ENCODE measurements around the gene TAF1B. TPM values are rescaled to one million over a fixed set of nuclear protein-coding genes. Genes with fewer than 3 reads are reported as not detected.
A peak's percentile ranks its signal among the peaks of the same experiment; 100 is the strongest.

Gene TAF1B
- total RNA-seq, 2 donors from 2014 or later: 12.9 to 19.5 TPM

DNA sequence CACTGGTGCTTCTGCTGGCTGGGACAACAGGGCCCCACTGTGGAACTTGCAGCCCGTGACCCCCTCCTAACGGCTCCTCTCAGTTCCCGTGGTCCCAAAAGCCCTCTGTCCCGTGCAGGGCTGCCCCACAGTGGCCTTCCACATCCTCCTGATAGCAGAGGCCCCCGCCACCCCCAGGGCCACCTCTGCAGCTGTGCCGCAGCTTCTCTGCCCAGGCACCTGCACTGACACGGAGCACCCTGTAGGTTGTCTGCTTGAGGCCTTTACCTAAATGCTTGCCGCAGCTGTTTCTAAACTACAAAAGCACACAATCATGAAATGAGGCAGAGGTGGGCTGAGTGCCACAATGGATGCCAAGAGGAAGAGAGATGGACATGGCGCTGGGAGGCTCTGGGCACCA, 94.7 kb downstream of the TAF1B start:
- DNase-seq (no peak), ATAC-seq (no peak)
- H3K4me3 ChIP-seq: no peak overlapping the region
- no peaks in the 10 kb centered on the region for H3K9me3 ChIP-seq
- H3K4me1 ChIP-seq: peaks cover 16% of the 10 kb centered on the region
- 92 to 93% methylated on average over 6 to 9 of the region's 9 CpGs for WGBS, 2 donors
- no peaks in the 10 kb centered on the region for H3K27me3 ChIP-seq
- no peak for TF ChIP-seq POLR2A (IDR thresholded peaks at IDR 0.05)
- TF ChIP-seq, protein P1, sequence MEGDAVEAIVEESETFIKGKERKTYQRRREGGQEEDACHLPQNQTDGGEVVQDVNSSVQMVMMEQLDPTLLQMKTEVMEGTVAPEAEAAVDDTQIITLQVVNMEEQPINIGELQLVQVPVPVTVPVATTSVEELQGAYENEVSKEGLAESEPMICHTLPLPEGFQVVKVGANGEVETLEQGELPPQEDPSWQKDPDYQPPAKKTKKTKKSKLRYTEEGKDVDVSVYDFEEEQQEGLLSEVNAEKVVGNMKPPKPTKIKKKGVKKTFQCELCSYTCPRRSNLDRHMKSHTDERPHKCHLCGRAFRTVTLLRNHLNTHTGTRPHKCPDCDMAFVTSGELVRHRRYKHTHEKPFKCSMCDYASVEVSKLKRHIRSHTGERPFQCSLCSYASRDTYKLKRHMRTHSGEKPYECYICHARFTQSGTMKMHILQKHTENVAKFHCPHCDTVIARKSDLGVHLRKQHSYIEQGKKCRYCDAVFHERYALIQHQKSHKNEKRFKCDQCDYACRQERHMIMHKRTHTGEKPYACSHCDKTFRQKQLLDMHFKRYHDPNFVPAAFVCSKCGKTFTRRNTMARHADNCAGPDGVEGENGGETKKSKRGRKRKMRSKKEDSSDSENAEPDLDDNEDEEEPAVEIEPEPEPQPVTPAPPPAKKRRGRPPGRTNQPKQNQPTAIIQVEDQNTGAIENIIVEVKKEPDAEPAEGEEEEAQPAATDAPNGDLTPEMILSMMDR (IDR thresholded peaks at IDR 0.05): no peak
- H3K36me3 ChIP-seq (replicated peaks in 1 of 2; ENCODE audit: insufficient read depth in 1 of 2, low read depth in 2 of 2): peaks cover 0 to 2% of the 10 kb centered on the region in 2 donors
- no peak overlapping the region for H3K27ac ChIP-seq
- intact Hi-C loops (cut with DNase I): no loop called here

DNA sequence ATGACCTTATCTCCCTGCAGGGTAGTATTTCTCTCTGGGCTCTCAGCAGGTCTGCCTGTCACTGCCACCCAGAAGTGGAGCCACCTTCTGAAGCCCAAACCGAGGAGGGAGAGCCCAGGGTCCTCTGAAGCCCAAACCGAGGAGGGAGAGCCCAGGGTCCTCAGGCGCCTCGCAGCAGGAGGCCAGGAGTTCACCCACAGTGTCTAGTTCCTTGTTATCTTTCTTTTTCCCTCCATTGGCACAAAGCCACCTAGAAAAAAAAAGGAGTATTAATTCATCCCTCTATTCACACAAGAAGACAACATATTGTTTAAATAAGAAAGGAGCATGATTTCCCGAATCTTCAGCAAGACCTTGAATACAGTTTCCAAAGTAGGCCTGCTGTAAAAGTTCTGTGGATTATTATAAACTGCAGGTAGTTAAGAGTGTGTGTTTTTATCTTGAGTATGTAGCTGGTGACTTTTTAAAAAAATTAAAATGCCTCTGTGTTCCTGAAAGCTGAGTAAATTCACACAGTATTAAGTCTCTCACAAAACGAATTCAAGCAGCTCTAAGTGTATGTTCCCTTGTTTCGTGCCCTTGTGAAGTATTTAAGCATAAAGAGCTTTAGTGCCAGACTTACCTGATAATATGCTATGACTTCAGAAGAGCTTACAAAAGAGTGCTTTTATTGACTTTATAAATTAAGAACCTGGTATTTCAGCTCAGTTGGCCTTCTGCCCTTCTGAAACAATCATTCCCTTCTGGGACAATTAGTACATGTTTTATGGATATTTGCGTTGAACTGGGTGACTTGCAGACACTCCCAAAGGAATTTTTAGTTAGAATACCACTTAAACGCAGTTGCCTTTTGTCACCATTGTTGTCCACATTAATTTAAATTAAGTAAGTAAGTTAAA, 96.6 kb downstream of the TAF1B start:
- H3K27me3 ChIP-seq: no peaks in the 10 kb centered on the region
- no peaks in the 10 kb centered on the region for H3K36me3 ChIP-seq (replicated peaks in 1 of 2; ENCODE audit: insufficient read depth in 1 of 2, low read depth in 2 of 2)
- ATAC-seq (no peak), DNase-seq (no peak)
- intact Hi-C loops (cut with DNase I): no loop called here
- WGBS, 2 donors: 34 to 41% methylated on average over 9 of the region's 9 CpGs
- H3K27ac ChIP-seq: peak overlapping the region in 3 of 4 donors; percentile 15 to 31 (median 17)
- no peak for TF ChIP-seq POLR2A (IDR thresholded peaks at IDR 0.05)
- TF ChIP-seq, protein P1 (IDR thresholded peaks at IDR 0.05): no peak
- peaks cover 17% of the 10 kb centered on the region for H3K4me1 ChIP-seq
- no peak overlapping the region for H3K4me3 ChIP-seq
- H3K9me3 ChIP-seq: no peaks in the 10 kb centered on the region

DNA sequence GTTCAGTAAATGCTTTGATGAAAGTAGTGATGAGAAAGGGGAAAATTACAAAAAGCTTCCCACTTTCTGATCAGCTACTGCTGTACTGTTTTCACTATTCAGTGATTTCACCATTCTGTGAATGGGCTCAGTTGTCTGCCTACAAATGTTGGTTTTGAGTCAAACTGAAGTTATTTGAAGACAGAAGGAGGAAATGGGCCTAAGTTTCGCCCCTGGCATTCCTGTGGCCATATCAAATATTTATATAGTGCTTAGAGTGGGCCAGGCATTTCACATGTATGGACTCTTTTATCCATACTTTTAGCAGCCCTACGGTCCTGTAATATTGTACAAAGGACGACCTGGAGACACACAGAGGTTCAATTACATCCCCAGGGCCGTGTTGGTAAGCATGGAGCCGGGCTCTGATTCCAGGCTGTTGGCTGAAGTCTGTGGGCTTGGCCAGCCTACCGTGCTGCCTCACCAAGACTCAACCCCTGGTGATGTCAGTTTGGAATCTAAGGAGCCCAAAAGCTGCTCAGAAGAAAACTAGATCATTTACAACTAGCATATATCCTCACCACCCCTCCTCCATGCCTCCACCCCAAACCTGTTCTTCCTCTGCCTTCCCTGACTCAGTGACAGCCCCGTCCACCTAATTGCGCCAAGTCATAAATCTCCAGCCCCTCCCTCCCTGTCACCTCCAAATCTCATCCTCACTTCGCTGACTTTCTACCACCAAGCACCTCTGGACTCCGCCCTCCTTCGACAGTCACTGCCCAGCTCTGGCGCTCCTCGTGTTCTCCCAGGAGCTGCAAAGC, 98.1 kb downstream of the TAF1B start:
- DNase-seq (no peak), ATAC-seq (no peak)
- Histone ChIP-seq H3K27ac (no peak overlapping the region), H3K9me3 (no peaks in the 10 kb centered on the region), H3K4me1 (peaks cover 25% of the 10 kb centered on the region), H3K27me3 (no peaks in the 10 kb centered on the region), H3K4me3 (no peak overlapping the region), H3K36me3 (replicated peaks in 1 of 2; ENCODE audit: insufficient read depth in 1 of 2, low read depth in 2 of 2) (no peaks in the 10 kb centered on the region)
- intact Hi-C loops (cut with DNase I): no loop called here
- no peak for TF ChIP-seq POLR2A (IDR thresholded peaks at IDR 0.05)
- TF ChIP-seq, protein P1 (IDR thresholded peaks at IDR 0.05): no peak
- 85% methylated on average over 13 of the region's 13 CpGs for WGBS, 2 donors

DNA sequence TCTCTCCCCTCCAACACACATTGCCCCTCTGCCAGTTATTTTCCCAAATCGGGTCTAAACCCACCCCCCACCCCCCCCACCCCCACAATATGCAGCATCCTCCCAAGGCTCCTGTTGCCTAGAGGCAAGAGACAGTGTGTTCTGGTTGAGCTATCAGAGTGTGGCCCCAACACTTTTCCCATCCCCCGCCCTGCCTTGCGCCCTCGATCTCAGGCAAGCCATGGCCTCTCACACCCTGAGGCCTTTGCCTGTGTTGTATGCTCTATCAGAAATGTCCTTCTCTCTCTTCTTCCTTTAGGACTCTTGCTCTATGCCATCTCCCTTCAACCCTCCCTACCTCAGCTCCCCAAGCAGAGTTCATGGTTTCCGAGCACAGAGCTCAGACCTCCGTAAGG, 98.7 kb downstream of the TAF1B start:
- H3K9me3 ChIP-seq: no peaks in the 10 kb centered on the region
- no peaks in the 10 kb centered on the region for H3K27me3 ChIP-seq
- no peak for DNase-seq
- TF ChIP-seq, protein P1 (IDR thresholded peaks at IDR 0.05): no peak
- no peak for TF ChIP-seq POLR2A (IDR thresholded peaks at IDR 0.05)
- H3K36me3 ChIP-seq (replicated peaks in 1 of 2; ENCODE audit: insufficient read depth in 1 of 2, low read depth in 2 of 2): no peaks in the 10 kb centered on the region
- H3K4me3 ChIP-seq: no peak overlapping the region
- H3K4me1 ChIP-seq: peaks cover 25% of the 10 kb centered on the region
- WGBS, 2 donors: 77 to 78% methylated on average over 6 of the region's 6 CpGs
- no peak for ATAC-seq
- no peak overlapping the region for H3K27ac ChIP-seq
- intact Hi-C loops (cut with DNase I): no loop called here

All from body of pancreas (tissue), 4 donors.